Limb (tissue), 2 donors: Measurements from ENCODE around the gene FGA.
"Not testable (repeated sequence)": the region's sequence is repeated elsewhere in the genome, so short reads cannot be mapped to it uniquely, and the experiment has no call there.

ENCODE experiments used
- DNase-seq, 2 donors: peaks; one replicate each; pipeline ENCODE4 v3.0.0-alpha.2; 2016; ENCODE audit errors: extremely low spot score in 2 of 2

FGA gene

GRCh38 chr4:154608361-154609252, 18.1 kb upstream of the FGA start:
- DNase-seq = no peak

- DNase-seq = no peak
Measured at GRCh38 chr4:154606728-154607723, 16.5 kb upstream of the FGA start.

- DNase-seq = no peak
Measured at GRCh38 chr4:154604696-154605200, 14.2 kb upstream of the FGA start.

- no peak for DNase-seq
Measured at GRCh38 chr4:154603033-154603943, 12.7 kb upstream of the FGA start.

- no peak for DNase-seq
Measured at GRCh38 chr4:154602404-154603020, 12.0 kb upstream of the FGA start.

- DNase-seq = no peak
Measured at GRCh38 chr4:154597798-154598774, 7.5 kb upstream of the FGA start.

- not testable (repeated sequence) for DNase-seq
Measured at GRCh38 chr4:154597281-154597680, 6.7 kb upstream of the FGA start.

- DNase-seq = no peak
Measured at GRCh38 chr4:154595807-154596206, 5.3 kb upstream of the FGA start.

- not testable (repeated sequence) for DNase-seq
Measured at GRCh38 chr4:154594343-154594742, 3.8 kb upstream of the FGA start.

GRCh38 chr4:154593868-154594267, 3.3 kb upstream of the FGA start:
- no peak for DNase-seq

GRCh38 chr4:154591890-154592289, 1.3 kb upstream of the FGA start:
- no peak for DNase-seq

- no peak for DNase-seq
Measured at GRCh38 chr4:154589296-154590197, 995 bp downstream of the FGA start.

GRCh38 chr4:154588198-154588597, 2.3 kb downstream of the FGA start:
- no peak for DNase-seq

GRCh38 chr4:154586296-154587033, 4.1 kb downstream of the FGA start:
- DNase-seq = no peak

- no peak for DNase-seq
Measured at GRCh38 chr4:154585369-154586018, 5.0 kb downstream of the FGA start.

GRCh38 chr4:154584259-154584658, 6.3 kb downstream of the FGA start:
- DNase-seq = no peak

- DNase-seq = no peak
Measured at GRCh38 chr4:154583677-154584076, 6.9 kb downstream of the FGA start.
